ENCODE results near the gene DMC1.

DNA sequence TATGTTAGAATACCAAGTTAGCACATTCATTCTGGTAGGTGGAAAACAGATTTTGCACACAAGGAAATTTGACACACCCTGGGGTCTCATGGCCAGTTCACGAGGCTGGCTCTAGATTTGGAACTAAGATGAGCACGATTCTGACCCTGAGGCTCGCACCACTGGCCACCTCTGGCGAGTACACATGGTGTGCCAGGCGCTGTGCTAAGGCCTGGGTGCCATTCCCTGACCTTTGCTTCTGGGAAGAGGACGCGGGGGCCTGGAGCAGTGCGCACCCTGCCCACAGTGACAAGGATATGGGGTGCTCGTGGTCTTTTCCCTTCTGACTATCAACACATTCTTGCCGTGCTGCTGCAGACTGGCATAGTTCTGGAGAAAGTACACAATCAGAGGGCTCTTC lies 29.5 kb upstream of the DMC1 start:
- TF ChIP-seq, protein P1, sequence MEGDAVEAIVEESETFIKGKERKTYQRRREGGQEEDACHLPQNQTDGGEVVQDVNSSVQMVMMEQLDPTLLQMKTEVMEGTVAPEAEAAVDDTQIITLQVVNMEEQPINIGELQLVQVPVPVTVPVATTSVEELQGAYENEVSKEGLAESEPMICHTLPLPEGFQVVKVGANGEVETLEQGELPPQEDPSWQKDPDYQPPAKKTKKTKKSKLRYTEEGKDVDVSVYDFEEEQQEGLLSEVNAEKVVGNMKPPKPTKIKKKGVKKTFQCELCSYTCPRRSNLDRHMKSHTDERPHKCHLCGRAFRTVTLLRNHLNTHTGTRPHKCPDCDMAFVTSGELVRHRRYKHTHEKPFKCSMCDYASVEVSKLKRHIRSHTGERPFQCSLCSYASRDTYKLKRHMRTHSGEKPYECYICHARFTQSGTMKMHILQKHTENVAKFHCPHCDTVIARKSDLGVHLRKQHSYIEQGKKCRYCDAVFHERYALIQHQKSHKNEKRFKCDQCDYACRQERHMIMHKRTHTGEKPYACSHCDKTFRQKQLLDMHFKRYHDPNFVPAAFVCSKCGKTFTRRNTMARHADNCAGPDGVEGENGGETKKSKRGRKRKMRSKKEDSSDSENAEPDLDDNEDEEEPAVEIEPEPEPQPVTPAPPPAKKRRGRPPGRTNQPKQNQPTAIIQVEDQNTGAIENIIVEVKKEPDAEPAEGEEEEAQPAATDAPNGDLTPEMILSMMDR (IDR thresholded peaks at IDR 0.05) = no peak
- TF ChIP-seq POLR2A (IDR thresholded peaks at IDR 0.05) = no peak

Measured in esophagus squamous epithelium (tissue), 4 donors.